SK-N-SH (cell line): ENCODE results near the gene FASTKD2. TPM values are rescaled to one million over a fixed set of nuclear protein-coding genes. Genes with fewer than 3 reads are reported as not detected.

ENCODE experiments used
- CTCF ChIA-PET: fragments of 300-600, 350-600 bp; formaldehyde crosslinking; extraction: SDS; loops from one replicate; lab custom pipeline; 2021; lab: Yijun Ruan, JAX
- POLR2A ChIA-PET: fragments of 350-600 bp; sonication (Branson Sonifier 250); formaldehyde crosslinking; extraction: SDS; loops from one replicate; lab custom pipeline; 2020; ENCODE audit warnings: antibody characterized with exemption, inconsistent platforms; lab: Yijun Ruan, JAX
- DNase-seq: peaks from one replicate; pipeline ENCODE4 v3.0.0; 2012
- H2AFZ ChIP-seq: fragments of 200-600 bp; sonication (generic); 2 replicates; pipeline ENCODE4 v1.8.1; 2016; ENCODE audit warnings: antibody characterized with exemption, mild to moderate bottlenecking, low read depth
- H3F3A ChIP-seq: fragments of 200-600 bp; sonication (generic); replicated peaks from 2 replicates; pipeline ENCODE3; 2016; ENCODE audit warnings: antibody characterized with exemption, mild to moderate bottlenecking; ENCODE audit not compliant: insufficient read depth
- H3K27ac ChIP-seq, 2 experiments: fragments of 200-500 bp in 1 of 2; fragments of 200-600 bp in 1 of 2; sonication (Bioruptor generic) in 1 of 2; sonication (generic), shearing (Covaris generic) in 1 of 2; 2 replicates each; pipeline versions ENCODE4 v1.5.1 to v1.6.1; 2014 to 2016; ENCODE audit warnings: low read depth in 2 of 2, inconsistent platforms in 1 of 2, low read length in 1 of 2, mild to moderate bottlenecking in 1 of 2, mixed read lengths in 1 of 2
- H3K27me3 ChIP-seq: fragments of 200-600 bp; sonication (generic), shearing (Covaris generic); 2 replicates; pipeline ENCODE4 v1.6.1; 2016; ENCODE audit warnings: mixed run types; ENCODE audit not compliant: insufficient read depth
- H3K36me3 ChIP-seq, 2 experiments: fragments of 200-500 bp in 1 of 2; fragments of 200-600 bp in 1 of 2; sonication (Bioruptor generic) in 1 of 2; sonication (generic) in 1 of 2; replicated peaks in 1 of 2; 2 replicates each; pipeline versions ENCODE3 to v1.5.1; 2014 to 2016; ENCODE audit warnings: low read length in 1 of 2, mild to moderate bottlenecking in 1 of 2; ENCODE audit not compliant: insufficient read depth in 2 of 2, control insufficient read depth in 1 of 2
- H3K4me1 ChIP-seq, 2 experiments: fragments of 200-500 bp in 1 of 2; fragments of 200-600 bp in 1 of 2; sonication (Bioruptor generic) in 1 of 2; sonication (generic), shearing (Covaris generic) in 1 of 2; 2 replicates each; pipeline versions ENCODE4 v1.5.1 to v1.6.1; 2014 to 2016; ENCODE audit warnings: low read depth in 1 of 2, low read length in 1 of 2, mixed run types in 1 of 2; ENCODE audit not compliant: insufficient read depth in 2 of 2, control insufficient read depth in 1 of 2
- H3K4me2 ChIP-seq: fragments of 200-600 bp; sonication (generic), shearing (Covaris generic); 2 replicates; pipeline ENCODE4 v1.6.1; 2017; ENCODE audit warnings: mixed run types
- H3K4me3 ChIP-seq, 2 experiments: fragments of 200-500 bp in 1 of 2; fragments of 200-600 bp in 1 of 2; sonication (Bioruptor generic) in 1 of 2; sonication (generic), shearing (Covaris generic) in 1 of 2; 2 replicates each; pipeline versions ENCODE4 v1.5.1 to v1.8.1; 2014 to 2016; ENCODE audit warnings: low read depth in 2 of 2, inconsistent platforms in 1 of 2, low read length in 1 of 2, mild to moderate bottlenecking in 1 of 2, mixed read lengths in 1 of 2, moderate library complexity in 1 of 2
- H3K79me2 ChIP-seq: fragments of 200-600 bp; sonication (generic); 2 replicates; pipeline ENCODE4 v1.8.1; 2017; ENCODE audit warnings: mild to moderate bottlenecking; ENCODE audit not compliant: insufficient read depth
- H3K9ac ChIP-seq: fragments of 200-600 bp; sonication (generic); 2 replicates; pipeline ENCODE4 v1.6.1; 2017; ENCODE audit warnings: mixed run types
- H3K9me2 ChIP-seq: fragments of 200-600 bp; sonication (generic); 2 replicates; pipeline ENCODE4 v1.6.1; 2017; ENCODE audit warnings: mixed run types
- H3K9me3 ChIP-seq: fragments of 200-600 bp; sonication (generic); 2 replicates; pipeline ENCODE4 v1.6.1; 2017; ENCODE audit warnings: mixed run types, mild to moderate bottlenecking, moderate library complexity
- H4K20me1 ChIP-seq: fragments of 200-600 bp; sonication (generic); 2 replicates; pipeline ENCODE4 v1.6.1; 2017; ENCODE audit warnings: mild to moderate bottlenecking, mixed run types; ENCODE audit not compliant: insufficient read depth
- CHD2 ChIP-seq: fragments of 150-350 bp; IDR thresholded peaks from 2 replicates; pipeline ENCODE4 v1.6.1; 2018; ENCODE audit warnings: low read length; ENCODE audit not compliant: partially characterized antibody
- ELF1 ChIP-seq: IDR thresholded peaks from 2 replicates; pipeline ENCODE4 v1.4.0; 2012
- EP300 ChIP-seq, 2 experiments: IDR thresholded peaks; 2 replicates each; pipeline versions ENCODE4 v1.4.0 to v1.6.1; 2012; ENCODE audit warnings: borderline replicate concordance in 1 of 2, low read depth in 1 of 2, low read length in 1 of 2
- FOSL2 ChIP-seq: IDR thresholded peaks from 2 replicates; pipeline ENCODE4 v1.4.0; 2012; ENCODE audit warnings: low read depth, mild to moderate bottlenecking, moderate library complexity, borderline replicate concordance
- FOXJ3 ChIP-seq: sonication (generic); formaldehyde crosslinking; IDR thresholded peaks from 2 replicates; pipeline ENCODE4 v1.5.1; 2020; ENCODE audit warnings: mild to moderate bottlenecking, missing genetic modification reagents
- GABPA ChIP-seq: IDR thresholded peaks from 2 replicates; pipeline ENCODE4 v1.4.0; 2012; ENCODE audit warnings: low read depth, mild to moderate bottlenecking
- GATA2 ChIP-seq: sonication (generic); formaldehyde crosslinking; IDR thresholded peaks from 2 replicates; pipeline ENCODE4 v1.5.0; 2020; ENCODE audit warnings: mild to moderate bottlenecking, missing genetic modification reagents
- MXI1 ChIP-seq: IDR thresholded peaks from 2 replicates; pipeline ENCODE4 v1.6.1; 2012; ENCODE audit warnings: mild to moderate bottlenecking, low read depth, low read length, improper control_type of control experiment
- NRF1 ChIP-seq: IDR thresholded peaks from 2 replicates; pipeline ENCODE4 v1.6.1; 2012; ENCODE audit warnings: low read depth, mild to moderate bottlenecking, low read length
- POLR2AphosphoS5 ChIP-seq: IDR thresholded peaks from 2 replicates; pipeline ENCODE4 v1.6.1; 2012; ENCODE audit warnings: low read depth, low read length
- RAD21 ChIP-seq: IDR thresholded peaks from 2 replicates; pipeline ENCODE4 v1.6.1; 2012; ENCODE audit warnings: mild to moderate bottlenecking, low read length
- RCOR1 ChIP-seq: fragments of 150-350 bp; IDR thresholded peaks from 2 replicates; pipeline ENCODE4 v1.6.1; 2017; ENCODE audit warnings: antibody characterized with exemption, low read length
- RFX5 ChIP-seq: IDR thresholded peaks from 2 replicates; pipeline ENCODE4 v1.6.1; 2012; ENCODE audit warnings: mild to moderate bottlenecking, improper control_type of control experiment, low read length
- RXRA ChIP-seq: IDR thresholded peaks from 2 replicates; pipeline ENCODE4 v1.4.0; 2012; ENCODE audit warnings: low read depth, mild to moderate bottlenecking, borderline replicate concordance
- SMC3 ChIP-seq: IDR thresholded peaks from 2 replicates; pipeline ENCODE4 v1.6.1; 2012; ENCODE audit warnings: low read depth, low read length, improper control_type of control experiment
- TEAD4 ChIP-seq: IDR thresholded peaks from 2 replicates; pipeline ENCODE4 v1.4.0; 2012; ENCODE audit warnings: mild to moderate bottlenecking, borderline replicate concordance; ENCODE audit not compliant: insufficient read depth
- YY1 ChIP-seq: IDR thresholded peaks from 2 replicates; pipeline ENCODE4 v1.4.0; 2012; ENCODE audit warnings: low read depth, mild to moderate bottlenecking
- WGBS: methylation state at CpG from one replicate; pipeline ENCODE4 v1.1.6; 2017; ENCODE audit warnings: low lambda C conversion rate; 5-methylcytosine and 5-hydroxymethylcytosine counted together
- polyA plus RNA-seq, 3 experiments: library from polyadenylated mRNA; depleted of rRNA; stranded (reverse); fragments of >200 nt; gene quantifications; 2 replicates each; pipeline ENCODE4 v1.2.3, GENCODE V29; 2012
- TF ChIP-seq, protein P1 (sequence below): IDR thresholded peaks from 2 replicates; pipeline ENCODE4 v1.6.1; 2012; ENCODE audit warnings: mild to moderate bottlenecking, low read depth, low read length, moderate library complexity
- TF ChIP-seq, protein P2 (sequence below): fragments of 200-600 bp; sonication (generic); IDR thresholded peaks from 2 replicates; pipeline ENCODE4 v1.6.1; 2017; ENCODE audit warnings: antibody characterized with exemption, mild to moderate bottlenecking, moderate library complexity
- TF ChIP-seq, protein P3 (sequence below): IDR thresholded peaks from 2 replicates; pipeline ENCODE4 v1.4.0; 2012; ENCODE audit warnings: low read depth, borderline replicate concordance
- TF ChIP-seq, protein P4 (sequence below): fragments of 150-350 bp; IDR thresholded peaks from 2 replicates; pipeline ENCODE4 v1.6.1; 2016; ENCODE audit warnings: mild to moderate bottlenecking, low read depth, low read length

FASTKD2 gene
- polyA plus RNA-seq, 1 of the 3 experiments (the other 2 are of a cell fraction) = 15.1 TPM

DNA sequence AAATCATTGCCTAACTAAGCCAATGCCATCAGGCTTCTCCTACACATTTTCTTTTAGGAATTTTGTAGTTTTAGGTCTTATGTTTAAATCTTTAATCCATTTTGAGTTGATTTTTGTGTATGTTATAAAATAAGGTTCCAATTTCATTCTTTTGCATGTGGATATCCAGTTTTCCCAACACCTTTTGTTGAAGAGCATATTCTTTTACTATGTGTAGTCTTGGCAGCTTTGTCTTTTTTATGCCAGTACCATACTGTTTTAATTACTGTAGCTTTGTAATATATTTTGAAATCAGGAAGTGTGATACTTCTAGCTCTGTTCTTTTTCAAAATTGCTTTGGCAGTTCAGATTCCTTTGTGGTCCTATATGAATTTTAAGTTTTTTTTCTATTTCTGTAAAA, 11.0 kb downstream of the FASTKD2 start:
- H4K20me1 ChIP-seq = no peaks in the 10 kb centered on the region
- H3K9me3 ChIP-seq = peaks cover 8% of the 10 kb centered on the region; the same call in 1 of the 2 replicates
- H3K9ac ChIP-seq = no peak overlapping the region
- H3K9me2 ChIP-seq = no peaks in the 10 kb centered on the region
- peaks cover 79 to 90% of the 10 kb centered on the region in 2 experiments for H3K36me3 ChIP-seq
- CTCF ChIA-PET = no interaction called here
- no peaks in the 10 kb centered on the region for H3K27me3 ChIP-seq
- no peaks in the 10 kb centered on the region for H3K4me1 ChIP-seq
- H3K4me3 ChIP-seq = no peak overlapping the region
- TF ChIP-seq NRF1 (no peak), RCOR1 (no peak)
- TF ChIP-seq, all 33 proteins: peak for 0
- POLR2A ChIA-PET = no interaction called here
- no peak for DNase-seq
- no peak overlapping the region for H3K27ac ChIP-seq
- H3F3A ChIP-seq = no peaks in the 10 kb centered on the region
- no peak overlapping the region for H3K4me2 ChIP-seq
- peaks cover 42% of the 10 kb centered on the region; the same call in 1 of the 2 replicates for H3K79me2 ChIP-seq
- H2AFZ ChIP-seq = no peak overlapping the region

DNA sequence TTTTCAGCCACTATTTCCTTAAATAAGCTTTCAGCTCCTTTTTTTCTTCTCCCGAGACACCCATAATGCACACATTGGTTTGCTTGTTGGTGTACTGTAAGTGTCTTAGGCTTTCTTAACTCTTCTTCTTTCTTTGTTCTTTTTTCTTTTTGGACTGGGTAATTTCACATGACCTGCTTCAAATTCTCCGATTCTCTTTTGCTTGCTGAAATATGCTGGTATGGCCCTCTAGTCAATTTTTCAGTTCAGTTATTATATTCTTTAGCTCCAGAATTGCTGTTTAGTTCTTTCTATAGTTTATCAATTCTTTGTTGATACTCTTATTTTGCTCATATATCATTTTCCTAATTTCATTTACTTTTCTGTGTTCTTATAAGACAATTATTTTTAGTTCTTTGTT, 15.3 kb downstream of the FASTKD2 start:
- H3K36me3 ChIP-seq = peaks cover 72 to 81% of the 10 kb centered on the region in 2 experiments
- no peak overlapping the region for H3K4me3 ChIP-seq
- WGBS = 92% methylated on average over 2 of the region's 2 CpGs
- no peak overlapping the region for H3K4me2 ChIP-seq
- peaks cover 8% of the 10 kb centered on the region; the same call in 1 of the 2 replicates for H3K9me3 ChIP-seq
- no peak for DNase-seq
- POLR2A ChIA-PET = interaction anchor here (0.8 kb wide), 1 partner anchor 24 kb away, joined by 3 read pairs; no protein-coding TSS in a partner anchor
- H3K9me2 ChIP-seq = no peaks in the 10 kb centered on the region
- H2AFZ ChIP-seq = no peak overlapping the region
- no peak overlapping the region for H3K9ac ChIP-seq
- H4K20me1 ChIP-seq = no peaks in the 10 kb centered on the region
- CTCF ChIA-PET = interaction anchor here (0.7 to 7.6 kb wide), 10 partner anchors 11 to 984 kb away, joined by 3 to 98 read pairs (median 3); no protein-coding TSS in a partner anchor
- H3F3A ChIP-seq = no peaks in the 10 kb centered on the region
- TF ChIP-seq GATA2 (CRISPR knock-in tag) = no peak
- TF ChIP-seq YY1 = no peak
- no peak for TF ChIP-seq EP300 (IDR thresholded peaks at IDR 0.05; ENCODE audit: borderline replicate concordance in 1 of 2, low read depth in 1 of 2, low read length in 1 of 2)
- TF ChIP-seq RAD21 = no peak
- TF ChIP-seq SMC3 = no peak
- TF ChIP-seq TEAD4 = no peak
- TF ChIP-seq, protein P1, sequence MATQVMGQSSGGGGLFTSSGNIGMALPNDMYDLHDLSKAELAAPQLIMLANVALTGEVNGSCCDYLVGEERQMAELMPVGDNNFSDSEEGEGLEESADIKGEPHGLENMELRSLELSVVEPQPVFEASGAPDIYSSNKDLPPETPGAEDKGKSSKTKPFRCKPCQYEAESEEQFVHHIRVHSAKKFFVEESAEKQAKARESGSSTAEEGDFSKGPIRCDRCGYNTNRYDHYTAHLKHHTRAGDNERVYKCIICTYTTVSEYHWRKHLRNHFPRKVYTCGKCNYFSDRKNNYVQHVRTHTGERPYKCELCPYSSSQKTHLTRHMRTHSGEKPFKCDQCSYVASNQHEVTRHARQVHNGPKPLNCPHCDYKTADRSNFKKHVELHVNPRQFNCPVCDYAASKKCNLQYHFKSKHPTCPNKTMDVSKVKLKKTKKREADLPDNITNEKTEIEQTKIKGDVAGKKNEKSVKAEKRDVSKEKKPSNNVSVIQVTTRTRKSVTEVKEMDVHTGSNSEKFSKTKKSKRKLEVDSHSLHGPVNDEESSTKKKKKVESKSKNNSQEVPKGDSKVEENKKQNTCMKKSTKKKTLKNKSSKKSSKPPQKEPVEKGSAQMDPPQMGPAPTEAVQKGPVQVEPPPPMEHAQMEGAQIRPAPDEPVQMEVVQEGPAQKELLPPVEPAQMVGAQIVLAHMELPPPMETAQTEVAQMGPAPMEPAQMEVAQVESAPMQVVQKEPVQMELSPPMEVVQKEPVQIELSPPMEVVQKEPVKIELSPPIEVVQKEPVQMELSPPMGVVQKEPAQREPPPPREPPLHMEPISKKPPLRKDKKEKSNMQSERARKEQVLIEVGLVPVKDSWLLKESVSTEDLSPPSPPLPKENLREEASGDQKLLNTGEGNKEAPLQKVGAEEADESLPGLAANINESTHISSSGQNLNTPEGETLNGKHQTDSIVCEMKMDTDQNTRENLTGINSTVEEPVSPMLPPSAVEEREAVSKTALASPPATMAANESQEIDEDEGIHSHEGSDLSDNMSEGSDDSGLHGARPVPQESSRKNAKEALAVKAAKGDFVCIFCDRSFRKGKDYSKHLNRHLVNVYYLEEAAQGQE = no peak
- no peak for TF ChIP-seq RFX5
- no peak for TF ChIP-seq GABPA
- no peak for TF ChIP-seq MXI1
- TF ChIP-seq POLR2AphosphoS5 = no peak
- TF ChIP-seq, protein P2, sequence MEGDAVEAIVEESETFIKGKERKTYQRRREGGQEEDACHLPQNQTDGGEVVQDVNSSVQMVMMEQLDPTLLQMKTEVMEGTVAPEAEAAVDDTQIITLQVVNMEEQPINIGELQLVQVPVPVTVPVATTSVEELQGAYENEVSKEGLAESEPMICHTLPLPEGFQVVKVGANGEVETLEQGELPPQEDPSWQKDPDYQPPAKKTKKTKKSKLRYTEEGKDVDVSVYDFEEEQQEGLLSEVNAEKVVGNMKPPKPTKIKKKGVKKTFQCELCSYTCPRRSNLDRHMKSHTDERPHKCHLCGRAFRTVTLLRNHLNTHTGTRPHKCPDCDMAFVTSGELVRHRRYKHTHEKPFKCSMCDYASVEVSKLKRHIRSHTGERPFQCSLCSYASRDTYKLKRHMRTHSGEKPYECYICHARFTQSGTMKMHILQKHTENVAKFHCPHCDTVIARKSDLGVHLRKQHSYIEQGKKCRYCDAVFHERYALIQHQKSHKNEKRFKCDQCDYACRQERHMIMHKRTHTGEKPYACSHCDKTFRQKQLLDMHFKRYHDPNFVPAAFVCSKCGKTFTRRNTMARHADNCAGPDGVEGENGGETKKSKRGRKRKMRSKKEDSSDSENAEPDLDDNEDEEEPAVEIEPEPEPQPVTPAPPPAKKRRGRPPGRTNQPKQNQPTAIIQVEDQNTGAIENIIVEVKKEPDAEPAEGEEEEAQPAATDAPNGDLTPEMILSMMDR = no peak
- no peak for TF ChIP-seq FOSL2
- no peak for TF ChIP-seq CHD2
- TF ChIP-seq ELF1 = no peak
- TF ChIP-seq, protein P3, sequence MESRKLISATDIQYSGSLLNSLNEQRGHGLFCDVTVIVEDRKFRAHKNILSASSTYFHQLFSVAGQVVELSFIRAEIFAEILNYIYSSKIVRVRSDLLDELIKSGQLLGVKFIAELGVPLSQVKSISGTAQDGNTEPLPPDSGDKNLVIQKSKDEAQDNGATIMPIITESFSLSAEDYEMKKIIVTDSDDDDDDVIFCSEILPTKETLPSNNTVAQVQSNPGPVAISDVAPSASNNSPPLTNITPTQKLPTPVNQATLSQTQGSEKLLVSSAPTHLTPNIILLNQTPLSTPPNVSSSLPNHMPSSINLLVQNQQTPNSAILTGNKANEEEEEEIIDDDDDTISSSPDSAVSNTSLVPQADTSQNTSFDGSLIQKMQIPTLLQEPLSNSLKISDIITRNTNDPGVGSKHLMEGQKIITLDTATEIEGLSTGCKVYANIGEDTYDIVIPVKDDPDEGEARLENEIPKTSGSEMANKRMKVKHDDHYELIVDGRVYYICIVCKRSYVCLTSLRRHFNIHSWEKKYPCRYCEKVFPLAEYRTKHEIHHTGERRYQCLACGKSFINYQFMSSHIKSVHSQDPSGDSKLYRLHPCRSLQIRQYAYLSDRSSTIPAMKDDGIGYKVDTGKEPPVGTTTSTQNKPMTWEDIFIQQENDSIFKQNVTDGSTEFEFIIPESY = no peak
- TF ChIP-seq FOXJ3 (CRISPR knock-in tag) = no peak
- TF ChIP-seq, protein P4, sequence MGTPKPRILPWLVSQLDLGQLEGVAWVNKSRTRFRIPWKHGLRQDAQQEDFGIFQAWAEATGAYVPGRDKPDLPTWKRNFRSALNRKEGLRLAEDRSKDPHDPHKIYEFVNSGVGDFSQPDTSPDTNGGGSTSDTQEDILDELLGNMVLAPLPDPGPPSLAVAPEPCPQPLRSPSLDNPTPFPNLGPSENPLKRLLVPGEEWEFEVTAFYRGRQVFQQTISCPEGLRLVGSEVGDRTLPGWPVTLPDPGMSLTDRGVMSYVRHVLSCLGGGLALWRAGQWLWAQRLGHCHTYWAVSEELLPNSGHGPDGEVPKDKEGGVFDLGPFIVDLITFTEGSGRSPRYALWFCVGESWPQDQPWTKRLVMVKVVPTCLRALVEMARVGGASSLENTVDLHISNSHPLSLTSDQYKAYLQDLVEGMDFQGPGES = no peak
- no peak for TF ChIP-seq RXRA
- TF ChIP-seq, all 33 proteins: peak for 0
- Histone ChIP-seq H3K79me2 (peaks cover 49% of the 10 kb centered on the region; the same call in 1 of the 2 replicates), H3K27ac (no peak overlapping the region), H3K27me3 (no peaks in the 10 kb centered on the region), H3K4me1 (peaks cover 0 to 8% of the 10 kb centered on the region in 2 experiments; a peak in 2 of 4 replicates)
